HFF-Myc (cell line): ENCODE data around the gene TAPBP.
"Not testable (repeated sequence)": the region's sequence is repeated elsewhere in the genome, so short reads cannot be mapped to it uniquely, and the experiment has no call there.

ENCODE experiments used
- DNase-seq: peaks from one replicate; pipeline ENCODE4 v3.0.0-alpha.2; 2011; ENCODE audit warnings: low read depth; ENCODE audit errors: extremely low read depth
- H3K4me3 ChIP-seq: replicated peaks from 2 replicates; pipeline ENCODE4 v1.5.1; 2011; ENCODE audit warnings: low read depth, mild to moderate bottlenecking, control low read depth, low read length
- CTCF ChIP-seq: IDR thresholded peaks from 2 replicates; pipeline ENCODE4 v1.5.1; 2012; ENCODE audit warnings: mild to moderate bottlenecking, low read depth, low read length, control low read depth; ENCODE audit errors: missing control alignments

Gene TAPBP

GRCh38 chr6:33273129-33273923 is 40.6 kb downstream of the TAPBP start:
- H3K4me3 ChIP-seq, result peak overlapping the region; percentile 87
- no peak for DNase-seq
- no peak for TF ChIP-seq CTCF

GRCh38 chr6:33272275-33273128 is 41.4 kb downstream of the TAPBP start:
- TF ChIP-seq CTCF, result no peak
- H3K4me3 ChIP-seq, result peak overlapping the region; percentile 87
- no peak for DNase-seq

GRCh38 chr6:33271468-33272274 is 42.2 kb downstream of the TAPBP start, which contains the start of the genes RPS18 and VPS52:
RPS18 (plus strand) TSS chr6:33272075; CDS start chr6:33272120, 45 bp downstream.
VPS52 (minus strand) TSS chr6:33271876; CDS start chr6:33271675, 201 bp downstream.
- peak within 1 kb of the TSS; percentile 87 for H3K4me3 ChIP-seq
- TF ChIP-seq CTCF, result no peak
- peak; percentile 98 for DNase-seq

- peak overlapping the region; percentile 87 for H3K4me3 ChIP-seq
- TF ChIP-seq CTCF, result no peak
- DNase-seq, result no peak
Measured at GRCh38 chr6:33271117-33271467, 42.8 kb downstream of the TAPBP start.

GRCh38 chr6:33264015-33264414 is 49.9 kb downstream of the TAPBP start:
- H3K4me3 ChIP-seq, result no peak overlapping the region
- DNase-seq, result no peak
- TF ChIP-seq CTCF, result no peak

GRCh38 chr6:33262490-33262889 is 51.4 kb downstream of the TAPBP start:
- DNase-seq, result not testable (repeated sequence)

More at GRCh38 chr6:33262490-33262889, 51.4 kb downstream of the TAPBP start:
- H3K4me3 ChIP-seq, result not testable (repeated sequence)
